ENCODE data around the gene CGB2.

Gene CGB2

DNA sequence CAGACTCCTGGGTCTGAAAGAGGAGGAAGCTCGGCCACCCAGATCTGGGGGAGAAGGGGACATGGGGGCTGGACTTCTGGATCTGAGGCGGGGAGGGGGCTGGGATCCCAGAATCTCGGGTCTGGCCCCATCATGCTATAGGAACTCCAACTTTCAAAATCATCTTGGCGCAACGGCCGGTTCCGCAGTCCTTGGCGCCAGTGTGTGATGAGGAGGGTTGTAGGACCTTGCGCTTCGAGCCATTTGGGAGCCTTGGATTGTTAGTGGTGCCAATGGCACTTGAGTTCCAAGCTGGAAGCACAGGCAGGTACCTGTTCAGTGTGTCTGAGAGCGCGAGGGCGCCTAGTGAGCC lies 37.7 kb upstream of the CGB2 start:
- Histone ChIP-seq H3K9me3 (ENCODE audit: control insufficient read depth, insufficient read depth, low read length) (no peaks in the 10 kb centered on the region), H3K9ac (ENCODE audit: low read depth, low read length) (peak overlapping the region; percentile 96), H3K36me3 (ENCODE audit: insufficient read depth, low read length) (no peaks in the 10 kb centered on the region), H3K4me1 (ENCODE audit: insufficient read depth, low read length) (peaks cover 8% of the 10 kb centered on the region; the same call in 1 of the 2 replicates)

DNA sequence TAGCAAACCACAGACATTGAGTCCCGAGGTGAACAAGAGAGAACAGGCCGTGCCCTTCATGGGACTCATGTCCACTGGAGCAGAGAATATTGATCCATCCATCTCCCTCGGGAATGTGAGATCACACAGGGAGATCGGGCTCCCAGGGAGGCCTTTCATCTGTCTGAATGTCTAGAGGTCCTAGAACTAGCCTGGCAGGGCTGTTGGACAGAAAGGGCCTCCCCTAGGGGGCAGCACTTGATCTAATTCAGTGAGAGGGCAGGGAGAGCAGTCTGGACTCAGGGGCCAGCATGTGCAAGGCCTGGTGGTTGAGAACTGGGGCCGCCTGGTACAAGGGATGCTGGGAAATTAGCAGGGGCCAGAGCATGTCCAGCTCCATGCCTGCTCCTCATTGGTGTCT lies 33.7 kb upstream of the CGB2 start:
- H3K9me3 ChIP-seq (ENCODE audit: control insufficient read depth, insufficient read depth, low read length): no peaks in the 10 kb centered on the region
- peaks cover 6% of the 10 kb centered on the region; the same call in 1 of the 2 replicates for H3K4me1 ChIP-seq (ENCODE audit: insufficient read depth, low read length)
- H3K9ac ChIP-seq (ENCODE audit: low read depth, low read length): no peak overlapping the region
- peaks cover 3% of the 10 kb centered on the region; the same call in 1 of the 2 replicates for H3K36me3 ChIP-seq (ENCODE audit: insufficient read depth, low read length)

DNA sequence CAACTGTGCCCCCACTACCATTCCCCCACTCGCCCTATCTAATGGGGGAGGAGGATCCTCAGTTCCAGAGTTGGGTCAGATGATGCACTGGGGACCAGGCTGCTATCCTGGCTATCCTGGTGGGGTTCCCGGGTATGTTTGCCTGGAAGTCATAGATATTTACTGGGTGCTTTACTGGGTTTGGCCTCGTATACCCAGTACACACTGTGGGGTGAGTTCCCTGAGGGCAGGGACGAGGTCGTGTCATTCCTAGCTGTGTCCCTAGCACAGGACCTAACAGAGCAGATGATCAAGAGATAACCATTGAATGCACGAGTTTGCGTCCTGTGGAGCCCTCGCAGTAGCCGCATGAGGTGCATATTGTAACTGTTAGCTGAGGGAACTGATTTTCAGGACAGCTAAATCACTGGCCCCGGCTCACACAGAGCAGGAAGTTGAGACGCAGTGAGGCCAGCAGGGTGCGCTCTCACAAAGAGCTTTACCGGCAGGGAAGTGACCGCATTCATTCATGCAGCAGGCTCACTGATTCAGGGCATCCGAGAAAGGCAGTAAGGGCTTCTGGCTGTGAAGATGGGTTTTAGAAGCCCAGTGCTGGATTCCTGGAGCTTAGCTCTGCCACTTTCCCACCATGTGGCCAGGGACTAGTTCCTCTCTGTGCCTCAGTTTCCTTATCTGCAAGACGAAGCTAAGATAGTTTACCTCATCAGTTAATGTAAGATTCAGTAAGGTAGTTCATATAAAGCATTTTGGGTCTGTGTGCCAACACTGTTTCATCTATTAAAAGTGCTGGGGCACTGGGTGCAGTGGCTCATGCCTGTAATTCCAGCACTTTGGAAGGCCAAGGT lies 32.0 kb upstream of the CGB2 start:
- peaks cover 6% of the 10 kb centered on the region; the same call in 1 of the 2 replicates for H3K4me1 ChIP-seq (ENCODE audit: insufficient read depth, low read length)
- H3K9me3 ChIP-seq (ENCODE audit: control insufficient read depth, insufficient read depth, low read length): no peaks in the 10 kb centered on the region
- H3K9ac ChIP-seq (ENCODE audit: low read depth, low read length): no peak overlapping the region
- peaks cover 10% of the 10 kb centered on the region for H3K36me3 ChIP-seq (ENCODE audit: insufficient read depth, low read length)

DNA sequence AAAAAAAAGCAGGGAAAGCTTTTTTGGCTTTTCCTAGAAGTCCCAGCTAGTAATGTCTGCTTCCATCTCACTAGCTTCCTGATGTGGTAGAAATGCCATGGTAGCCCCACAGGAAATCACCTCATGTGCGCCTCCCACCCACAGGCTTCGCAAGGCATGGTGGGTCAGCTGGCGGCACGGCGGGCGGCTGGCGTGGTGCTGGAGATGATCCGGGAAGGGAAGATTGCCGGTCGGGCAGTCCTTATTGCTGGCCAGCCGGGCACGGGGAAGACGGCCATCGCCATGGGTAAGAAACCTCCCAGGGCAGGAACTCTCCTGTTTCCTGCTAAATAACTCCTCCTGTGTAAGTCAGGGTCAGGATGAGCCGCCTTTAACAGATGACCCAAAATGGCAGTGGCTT lies 27.6 kb upstream of the CGB2 start:
- Histone ChIP-seq H3K4me1 (ENCODE audit: insufficient read depth, low read length) (peaks cover 6% of the 10 kb centered on the region; the same call in 1 of the 2 replicates), H3K9me3 (ENCODE audit: control insufficient read depth, insufficient read depth, low read length) (no peaks in the 10 kb centered on the region), H3K9ac (ENCODE audit: low read depth, low read length) (no peak overlapping the region), H3K36me3 (ENCODE audit: insufficient read depth, low read length) (peaks cover 19% of the 10 kb centered on the region)

DNA sequence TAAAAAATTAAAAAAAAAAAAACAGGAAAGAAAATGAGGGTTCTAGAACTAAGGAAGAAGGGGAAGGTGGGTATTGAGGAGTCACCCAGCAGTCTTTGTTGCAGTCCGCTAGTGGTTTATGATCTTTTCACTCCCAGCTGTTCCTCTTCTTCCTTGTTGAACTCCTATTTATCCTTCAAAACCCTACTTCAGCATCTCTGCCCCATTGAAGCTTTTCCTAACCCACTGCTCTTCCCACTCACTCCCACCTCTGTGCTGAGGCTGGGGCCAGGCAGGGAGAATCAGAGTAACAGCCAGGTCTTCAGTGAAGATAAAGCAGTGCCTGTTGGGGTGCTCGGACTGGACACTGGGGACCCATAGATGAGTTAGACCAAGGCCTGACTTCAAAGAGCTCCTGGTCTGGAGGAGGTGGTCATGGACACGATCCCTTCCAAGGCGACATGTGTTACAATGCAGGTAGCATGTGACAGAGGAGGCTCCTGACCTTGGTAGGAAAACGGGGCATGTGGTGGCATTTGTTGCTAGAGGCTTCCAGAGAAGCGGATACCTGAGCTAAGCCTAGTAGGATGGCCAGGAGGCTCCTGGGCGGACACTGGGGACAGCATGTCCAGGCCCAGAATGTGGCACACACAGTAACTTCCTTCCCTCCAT lies 26.6 kb upstream of the CGB2 start:
- Histone ChIP-seq H3K4me1 (ENCODE audit: insufficient read depth, low read length) (no peaks in the 10 kb centered on the region), H3K36me3 (ENCODE audit: insufficient read depth, low read length) (peaks cover 20% of the 10 kb centered on the region), H3K9ac (ENCODE audit: low read depth, low read length) (no peak overlapping the region), H3K9me3 (ENCODE audit: control insufficient read depth, insufficient read depth, low read length) (no peaks in the 10 kb centered on the region)

DNA sequence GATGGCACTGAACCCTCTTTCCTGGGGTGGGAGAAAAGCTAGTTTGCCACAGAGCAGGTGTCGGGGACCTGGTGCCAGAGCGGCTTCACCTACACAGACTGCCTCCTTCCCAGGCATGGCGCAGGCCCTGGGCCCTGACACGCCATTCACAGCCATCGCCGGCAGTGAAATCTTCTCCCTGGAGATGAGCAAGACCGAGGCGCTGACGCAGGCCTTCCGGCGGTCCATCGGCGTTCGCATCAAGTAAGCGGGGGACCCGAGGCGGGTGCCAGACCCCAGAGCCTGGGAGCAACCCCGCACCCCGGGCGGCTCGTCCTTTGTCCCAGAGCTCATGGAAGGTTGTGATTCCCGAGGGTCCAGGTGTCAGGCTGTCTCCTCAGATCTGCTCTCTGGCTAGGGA lies 24.8 kb upstream of the CGB2 start:
- no peaks in the 10 kb centered on the region for H3K9me3 ChIP-seq (ENCODE audit: control insufficient read depth, insufficient read depth, low read length)
- no peaks in the 10 kb centered on the region for H3K4me1 ChIP-seq (ENCODE audit: insufficient read depth, low read length)
- H3K36me3 ChIP-seq (ENCODE audit: insufficient read depth, low read length): peaks cover 31% of the 10 kb centered on the region
- H3K9ac ChIP-seq (ENCODE audit: low read depth, low read length): no peak overlapping the region

DNA sequence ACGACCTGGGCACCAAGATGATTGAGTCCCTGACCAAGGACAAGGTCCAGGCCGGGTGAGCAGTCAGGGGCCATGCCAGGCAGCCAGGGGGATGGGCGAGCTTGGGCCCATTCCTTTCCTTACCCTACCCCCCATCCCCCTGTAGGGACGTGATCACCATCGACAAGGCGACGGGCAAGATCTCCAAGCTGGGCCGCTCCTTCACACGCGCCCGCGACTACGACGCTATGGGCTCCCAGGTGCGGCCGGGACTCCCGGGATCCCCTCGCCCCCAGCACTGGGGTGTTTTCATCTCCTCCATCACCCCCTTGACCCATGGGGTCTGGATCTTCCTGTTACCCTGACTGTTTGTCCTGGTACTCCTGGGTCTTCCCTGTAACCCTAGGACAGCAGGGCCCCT lies 21.9 kb upstream of the CGB2 start:
- Histone ChIP-seq H3K36me3 (ENCODE audit: insufficient read depth, low read length) (peaks cover 26% of the 10 kb centered on the region), H3K9ac (ENCODE audit: low read depth, low read length) (no peak overlapping the region), H3K4me1 (ENCODE audit: insufficient read depth, low read length) (no peaks in the 10 kb centered on the region), H3K9me3 (ENCODE audit: control insufficient read depth, insufficient read depth, low read length) (no peaks in the 10 kb centered on the region)

DNA sequence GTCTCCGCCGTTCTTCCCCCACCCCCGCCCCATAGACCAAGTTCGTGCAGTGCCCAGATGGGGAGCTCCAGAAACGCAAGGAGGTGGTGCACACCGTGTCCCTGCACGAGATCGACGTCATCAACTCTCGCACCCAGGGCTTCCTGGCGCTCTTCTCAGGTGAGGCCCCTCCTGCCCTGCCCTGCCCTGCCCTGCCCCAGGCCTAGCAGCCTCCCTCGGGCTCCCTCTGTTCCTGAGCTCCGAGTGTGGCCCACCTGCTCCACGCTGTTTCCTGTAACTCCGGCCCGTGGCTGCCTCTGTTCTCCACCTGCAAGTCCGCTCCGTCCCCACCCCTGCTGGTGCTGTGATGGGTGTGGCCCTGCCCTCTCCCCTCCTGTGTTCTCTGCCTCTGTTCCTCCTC lies 21.2 kb upstream of the CGB2 start:
- no peaks in the 10 kb centered on the region for H3K4me1 ChIP-seq (ENCODE audit: insufficient read depth, low read length)
- H3K9me3 ChIP-seq (ENCODE audit: control insufficient read depth, insufficient read depth, low read length): no peaks in the 10 kb centered on the region
- peaks cover 24% of the 10 kb centered on the region for H3K36me3 ChIP-seq (ENCODE audit: insufficient read depth, low read length)
- no peak overlapping the region for H3K9ac ChIP-seq (ENCODE audit: low read depth, low read length)

DNA sequence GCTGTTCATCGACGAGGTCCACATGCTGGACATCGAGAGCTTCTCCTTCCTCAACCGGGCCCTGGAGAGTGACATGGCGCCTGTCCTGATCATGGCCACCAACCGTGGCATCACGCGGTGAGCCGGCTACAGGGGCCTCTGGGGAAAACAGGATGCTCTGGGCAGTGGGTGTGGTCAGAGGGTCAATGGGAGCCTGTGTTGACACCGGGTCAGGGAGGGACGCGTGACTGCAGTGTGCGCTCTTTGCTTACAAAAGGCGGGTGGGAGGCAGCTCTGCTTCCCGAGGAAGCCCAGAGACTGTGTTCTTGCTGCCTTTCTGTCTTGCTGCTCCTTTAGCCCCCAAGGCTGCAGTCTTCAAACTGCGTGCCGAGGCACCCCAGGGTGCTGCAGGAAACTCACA lies 20.5 kb upstream of the CGB2 start:
- H3K9me3 ChIP-seq (ENCODE audit: control insufficient read depth, insufficient read depth, low read length): no peaks in the 10 kb centered on the region
- H3K4me1 ChIP-seq (ENCODE audit: insufficient read depth, low read length): no peaks in the 10 kb centered on the region
- peaks cover 24% of the 10 kb centered on the region for H3K36me3 ChIP-seq (ENCODE audit: insufficient read depth, low read length)
- no peak overlapping the region for H3K9ac ChIP-seq (ENCODE audit: low read depth, low read length)

DNA sequence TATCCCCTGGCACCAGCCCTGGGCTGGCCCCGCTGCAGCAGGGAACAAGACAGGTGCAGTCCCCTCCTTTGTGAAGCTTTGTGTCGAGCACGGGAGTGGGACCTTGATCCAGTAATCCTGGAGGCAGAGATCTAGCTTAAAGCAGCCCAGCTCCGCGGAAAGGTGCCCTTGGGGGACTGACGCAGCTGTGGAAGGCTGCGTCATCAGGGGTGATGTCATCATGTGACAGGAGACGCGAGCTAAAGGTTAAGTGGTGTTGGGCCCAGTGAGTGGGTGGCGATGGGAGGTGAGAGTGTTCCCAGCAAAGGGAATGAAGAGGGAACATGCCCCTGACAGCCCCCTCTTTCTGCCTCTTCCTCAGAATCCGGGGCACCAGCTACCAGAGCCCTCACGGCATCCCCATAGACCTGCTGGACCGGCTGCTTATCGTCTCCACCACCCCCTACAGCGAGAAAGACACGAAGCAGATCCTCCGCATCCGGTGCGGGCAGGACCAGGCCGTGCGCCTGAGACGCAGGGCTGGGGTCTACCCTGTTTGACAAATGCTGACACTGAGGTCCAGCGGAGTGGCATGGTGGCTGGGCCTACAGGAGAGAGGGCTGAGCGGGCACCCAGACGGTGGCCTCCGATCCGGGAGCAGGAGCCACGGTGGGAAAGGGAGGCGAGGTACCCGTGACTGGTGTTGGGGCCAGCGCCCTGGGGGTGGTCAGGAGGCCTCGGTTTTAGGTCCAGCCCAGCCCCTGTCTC lies 17.4 kb upstream of the CGB2 start:
- Histone ChIP-seq H3K9ac (ENCODE audit: low read depth, low read length) (no peak overlapping the region), H3K36me3 (ENCODE audit: insufficient read depth, low read length) (peaks cover 20% of the 10 kb centered on the region), H3K4me1 (ENCODE audit: insufficient read depth, low read length) (no peaks in the 10 kb centered on the region), H3K9me3 (ENCODE audit: control insufficient read depth, insufficient read depth, low read length) (no peaks in the 10 kb centered on the region)

DNA sequence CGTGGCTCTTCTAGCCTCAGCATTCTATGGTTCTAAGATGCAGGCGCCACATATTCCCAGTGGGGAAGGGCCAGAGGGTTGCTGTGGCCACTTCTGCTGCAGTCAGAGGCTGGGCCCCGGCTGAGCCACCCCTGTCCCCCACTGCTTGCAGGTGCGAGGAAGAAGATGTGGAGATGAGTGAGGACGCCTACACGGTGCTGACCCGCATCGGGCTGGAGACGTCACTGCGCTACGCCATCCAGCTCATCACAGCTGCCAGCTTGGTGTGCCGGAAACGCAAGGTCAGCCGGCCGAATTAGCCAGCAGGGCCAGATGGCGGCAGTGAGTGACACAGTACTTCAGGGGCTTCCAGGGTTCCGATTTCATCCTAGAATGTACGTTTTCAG lies 16.8 kb upstream of the CGB2 start:
- Histone ChIP-seq H3K4me1 (ENCODE audit: insufficient read depth, low read length) (no peaks in the 10 kb centered on the region), H3K36me3 (ENCODE audit: insufficient read depth, low read length) (peaks cover 20% of the 10 kb centered on the region), H3K9ac (ENCODE audit: low read depth, low read length) (no peak overlapping the region), H3K9me3 (ENCODE audit: control insufficient read depth, insufficient read depth, low read length) (no peaks in the 10 kb centered on the region)

DNA sequence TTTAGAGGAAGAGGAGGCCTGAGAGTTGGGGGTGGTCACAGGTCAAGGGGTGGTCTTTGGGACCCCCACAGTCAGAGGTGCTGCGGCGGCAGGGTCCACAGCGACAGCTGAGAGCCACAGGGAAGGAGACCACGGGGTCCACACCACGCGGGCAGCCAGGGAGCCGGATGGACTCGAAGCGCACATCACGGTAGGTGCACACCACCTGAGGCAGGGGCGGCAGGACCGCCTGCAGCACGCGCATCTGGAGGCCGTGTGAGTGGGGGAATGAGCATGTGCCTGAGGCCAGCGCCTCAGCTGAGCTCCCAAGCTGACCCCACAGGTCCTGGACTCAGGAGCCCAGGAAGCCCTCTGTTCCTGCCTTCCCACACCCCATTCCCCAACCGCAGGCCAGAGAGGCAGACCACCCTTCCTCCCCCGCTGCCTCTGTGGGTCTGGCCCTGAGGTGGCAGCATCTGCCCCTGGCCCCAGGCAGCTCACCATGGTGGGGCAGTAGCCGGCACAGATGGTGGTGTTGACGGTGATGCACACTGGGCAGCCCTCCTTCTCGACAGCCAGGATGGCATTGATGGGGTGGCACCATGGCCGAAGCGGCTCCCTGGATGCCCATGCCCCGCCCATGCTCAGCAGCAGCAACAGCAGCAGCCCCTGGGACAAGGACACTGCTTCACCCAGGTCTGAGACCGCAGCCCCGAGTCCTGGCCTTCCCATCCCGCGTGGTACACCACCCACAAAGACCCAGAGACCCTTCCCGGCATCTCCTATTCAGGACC lies 15.4 kb upstream of the CGB2 start:
- Histone ChIP-seq H3K36me3 (ENCODE audit: insufficient read depth, low read length) (peaks cover 14% of the 10 kb centered on the region; the same call in 1 of the 2 replicates), H3K4me1 (ENCODE audit: insufficient read depth, low read length) (peaks cover 8% of the 10 kb centered on the region; the same call in 1 of the 2 replicates), H3K9me3 (ENCODE audit: control insufficient read depth, insufficient read depth, low read length) (no peaks in the 10 kb centered on the region), H3K9ac (ENCODE audit: low read depth, low read length) (no peak overlapping the region)

DNA sequence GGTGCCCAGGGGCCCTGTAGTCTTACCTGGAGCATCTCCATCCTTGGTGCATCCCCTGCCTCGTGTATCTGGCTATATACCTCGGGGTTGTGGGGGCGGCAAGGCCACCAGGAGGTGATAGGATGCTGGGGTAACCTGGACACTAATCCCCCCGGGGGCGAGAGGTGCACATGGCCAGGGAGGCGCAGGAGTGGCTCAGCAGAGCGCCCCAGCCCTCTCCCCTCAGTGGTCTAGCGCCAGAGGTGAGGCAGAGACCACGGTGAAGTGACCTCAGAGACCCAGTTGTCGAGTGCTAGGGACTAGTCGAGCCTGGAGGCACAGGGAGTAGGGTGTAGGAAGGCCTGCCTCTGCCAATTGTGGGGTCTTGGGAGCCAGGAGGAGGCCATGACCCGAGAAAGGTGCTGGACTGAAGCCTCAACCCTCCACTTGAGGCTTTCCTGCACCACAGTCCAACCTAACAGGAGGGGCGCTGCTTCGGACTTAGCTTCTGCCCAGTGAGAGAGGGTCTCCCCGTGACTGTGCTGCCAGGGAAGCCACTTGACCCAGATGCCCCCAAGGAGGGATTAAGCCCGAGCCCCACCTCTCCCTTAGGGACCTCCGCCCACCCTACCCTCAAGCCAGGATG lies 14.5 kb upstream of the CGB2 start, which contains the start of gene LHB:
LHB (minus strand) TSS at position 51 of the 625 bp plus-strand sequence; CDS start at position 41, 10 bp downstream.
- H3K9me3 ChIP-seq (ENCODE audit: control insufficient read depth, insufficient read depth, low read length): no peaks in the 10 kb centered on the region
- peaks cover 12% of the 10 kb centered on the region; the same call in 1 of the 2 replicates for H3K4me1 ChIP-seq (ENCODE audit: insufficient read depth, low read length)
- H3K9ac ChIP-seq (ENCODE audit: low read depth, low read length): peak within 1 kb of the TSS; percentile 75; the same call in 1 of the 2 replicates
- peaks cover 7% of the 10 kb centered on the region; the same call in 1 of the 2 replicates for H3K36me3 ChIP-seq (ENCODE audit: insufficient read depth, low read length)
